HepG2 (cell line): Measurements from ENCODE around the gene CAMTA2. TPM values are rescaled to one million over a fixed set of nuclear protein-coding genes. Genes with fewer than 3 reads are reported as not detected.

Experiments used
- ARNTL ChIP-seq: sonication (generic); formaldehyde crosslinking; IDR thresholded peaks from 2 replicates; pipeline ENCODE4 v1.4.0; 2020; ENCODE audit warnings: mild to moderate bottlenecking, missing genetic modification reagents
- EED ChIP-seq: sonication (generic); formaldehyde crosslinking; IDR thresholded peaks from 2 replicates; pipeline ENCODE4 v1.5.0; 2020; ENCODE audit warnings: mild to moderate bottlenecking, missing genetic modification reagents
- ELF3 ChIP-seq: IDR thresholded peaks from 2 replicates; pipeline ENCODE4 v1.6.1; 2016; ENCODE audit warnings: missing genetic modification reagents, missing compliant biosample characterization
- ELK4 ChIP-seq: sonication (generic); formaldehyde crosslinking; IDR thresholded peaks from 2 replicates; pipeline ENCODE4 v1.9.0; 2021; ENCODE audit warnings: missing genetic modification reagents, borderline replicate concordance
- HNF4A ChIP-seq: sonication (generic); formaldehyde crosslinking; IDR thresholded peaks from 2 replicates; pipeline ENCODE4 v1.4.0; 2020; ENCODE audit warnings: missing genetic modification reagents
- IKZF1 ChIP-seq: fragments of 450-650 bp; IDR thresholded peaks from 2 replicates; pipeline ENCODE4 v1.7.1; 2016
- IKZF5 ChIP-seq: IDR thresholded peaks from 2 replicates; pipeline ENCODE4 v1.6.1; 2018; ENCODE audit warnings: missing genetic modification reagents, mild to moderate bottlenecking, missing compliant biosample characterization
- NR0B2 ChIP-seq: sonication (generic); formaldehyde crosslinking; IDR thresholded peaks from 2 replicates; pipeline ENCODE4 v1.4.0; 2020; ENCODE audit warnings: mild to moderate bottlenecking, missing genetic modification reagents
- PHB2 ChIP-seq: fragments of 450-650 bp; IDR thresholded peaks from 2 replicates; pipeline ENCODE4 v1.6.1; 2018; ENCODE audit not compliant: partially characterized antibody
- PHF8 ChIP-seq: sonication (generic); formaldehyde crosslinking; IDR thresholded peaks from 2 replicates; pipeline ENCODE4 v1.5.0; 2020; ENCODE audit warnings: missing genetic modification reagents
- POLR2AphosphoS2 ChIP-seq: IDR thresholded peaks from 2 replicates; pipeline ENCODE4 v1.6.1; 2011; ENCODE audit warnings: low read depth, low read length, improper control_type of control experiment
- SMAD3 ChIP-seq: sonication (generic); formaldehyde crosslinking; IDR thresholded peaks from 2 replicates; pipeline ENCODE4 v1.4.0; 2020; ENCODE audit warnings: missing genetic modification reagents
- ZNF12 ChIP-seq: sonication (generic); formaldehyde crosslinking; IDR thresholded peaks from 2 replicates; pipeline ENCODE4 v1.5.0; 2020; ENCODE audit warnings: missing genetic modification reagents
- ZNF121 ChIP-seq: sonication (generic); formaldehyde crosslinking; IDR thresholded peaks from 2 replicates; pipeline ENCODE4 v1.5.0; 2020; ENCODE audit warnings: mild to moderate bottlenecking, missing genetic modification reagents
- ZNF180 ChIP-seq: sonication (generic); formaldehyde crosslinking; IDR thresholded peaks from 2 replicates; pipeline ENCODE4 v1.4.0; 2020; ENCODE audit warnings: low read depth, missing genetic modification reagents, borderline replicate concordance
- ZNF292 ChIP-seq: sonication (generic); formaldehyde crosslinking; IDR thresholded peaks from 2 replicates; pipeline ENCODE4 v1.8.1; 2022; ENCODE audit warnings: mild to moderate bottlenecking, low read depth, missing genetic modification reagents, borderline replicate concordance
- ZNF350 ChIP-seq: sonication (generic); formaldehyde crosslinking; IDR thresholded peaks from 2 replicates; pipeline ENCODE4 v1.4.0; 2020; ENCODE audit warnings: mild to moderate bottlenecking, low read depth, missing genetic modification reagents, borderline replicate concordance
- ZNF44 ChIP-seq: sonication (generic); formaldehyde crosslinking; IDR thresholded peaks from 2 replicates; pipeline ENCODE4 v1.5.1; 2020; ENCODE audit warnings: mild to moderate bottlenecking, missing genetic modification reagents
- ZNF512B ChIP-seq: sonication (generic); formaldehyde crosslinking; IDR thresholded peaks from 2 replicates; pipeline ENCODE4 v1.5.1; 2020; ENCODE audit warnings: missing genetic modification reagents, mild to moderate bottlenecking, borderline replicate concordance
- ZNF550 ChIP-seq: sonication (generic); formaldehyde crosslinking; IDR thresholded peaks from 2 replicates; pipeline ENCODE4 v1.4.0; 2020; ENCODE audit warnings: mild to moderate bottlenecking, missing genetic modification reagents, borderline replicate concordance
- ZNF567 ChIP-seq: sonication (generic); formaldehyde crosslinking; IDR thresholded peaks from 2 replicates; pipeline ENCODE4 v1.8.1; 2023; ENCODE audit warnings: mild to moderate bottlenecking, missing genetic modification reagents, borderline replicate concordance
- ZNF576 ChIP-seq: sonication (generic); formaldehyde crosslinking; IDR thresholded peaks from 2 replicates; pipeline ENCODE4 v1.4.0; 2020; ENCODE audit warnings: mild to moderate bottlenecking, missing genetic modification reagents
- ZNF782 ChIP-seq: sonication (generic); formaldehyde crosslinking; IDR thresholded peaks from 2 replicates; pipeline ENCODE4 v1.4.0; 2020; ENCODE audit warnings: missing genetic modification reagents, mild to moderate bottlenecking, borderline replicate concordance
- ZSCAN21 ChIP-seq: sonication (generic); formaldehyde crosslinking; IDR thresholded peaks from 2 replicates; pipeline ENCODE4 v1.8.0; 2022; ENCODE audit warnings: mild to moderate bottlenecking, missing genetic modification reagents, moderate library complexity, borderline replicate concordance
- ZSCAN29 ChIP-seq: sonication (generic); formaldehyde crosslinking; conservative IDR thresholded peaks from 2 replicates; pipeline ENCODE4 v1.4.0; 2020; ENCODE audit warnings: mild to moderate bottlenecking, missing genetic modification reagents
- polyA plus RNA-seq, 8 experiments: library from polyadenylated mRNA; depleted of rRNA in 3 of 8; stranded (reverse) in 7 of 8; unstranded in 1 of 8; fragments of >200 nt; fragmentation: Illumina TruSeq in 4 of 8; extraction: Trizol in 4 of 8; gene quantifications; 2 replicates each; pipeline versions ENCODE4 v1.2.1 to v1.2.3, GENCODE V29; 2011 to 2016; ENCODE audit warnings: low read depth in 4 of 8, missing spikeins in 1 of 8, mixed read lengths in 1 of 8; ENCODE audit not compliant: insufficient read depth in 1 of 8
- total RNA-seq, 5 experiments: library from RNA; depleted of rRNA; stranded (reverse); fragments of >200 nt; fragmentation: Illumina TruSeq; extraction: Trizol; gene quantifications; 2 replicates each; pipeline ENCODE4 v1.2.3, GENCODE V29; 2016; ENCODE audit warnings: low read depth in 1 of 5

CAMTA2 gene
- total and polyA plus RNA-seq, 2 of the 13 experiments (the other 11 are each of a cell fraction or from before 2014, with no cell fraction given) = 4.1 to 7.1 TPM

GRCh38 chr17:4948166-4948930, 39.1 kb downstream of the CAMTA2 start, which contains the start of gene PFN1 (continued):
- no peak; the same call in 1 of the 2 replicates for TF ChIP-seq NR0B2 (CRISPR knock-in tag)
- TF ChIP-seq EED = no peak
- no peak for TF ChIP-seq ELK4
- TF ChIP-seq ZNF567 (CRISPR knock-in tag) = 0 out of 2 replicates have a peak, but pooled peaks have one; percentile 23
- no peak for TF ChIP-seq ZNF44 (CRISPR knock-in tag)
- peak; percentile 87 for TF ChIP-seq ELF3 (CRISPR knock-in tag)
- TF ChIP-seq ZNF782 (CRISPR knock-in tag) = no peak
- no peak; the same call in 1 of the 2 replicates for TF ChIP-seq ZNF350 (CRISPR knock-in tag)
- TF ChIP-seq POLR2AphosphoS2 = no peak
- no peak for TF ChIP-seq SMAD3 (CRISPR knock-in tag)
- TF ChIP-seq ZNF180 (CRISPR knock-in tag) = no peak
- peak; percentile 69 for TF ChIP-seq PHF8 (CRISPR knock-in tag)
- no peak for TF ChIP-seq IKZF5 (CRISPR knock-in tag)
- TF ChIP-seq HNF4A (CRISPR knock-in tag) = no peak
- no peak for TF ChIP-seq IKZF1
- no peak for TF ChIP-seq ZNF12
- TF ChIP-seq PHB2 = no peak
- no peak; the same call in 1 of the 2 replicates for TF ChIP-seq ARNTL (CRISPR knock-in tag)
- TF ChIP-seq ZSCAN21 = no peak; the same call in 1 of the 2 replicates
- TF ChIP-seq ZSCAN29 (CRISPR knock-in tag) = no peak
- no peak for TF ChIP-seq ZNF121 (CRISPR knock-in tag)
- TF ChIP-seq ZNF576 (CRISPR knock-in tag) = no peak
- TF ChIP-seq ZNF512B (CRISPR knock-in tag) = no peak
- no peak for TF ChIP-seq ZNF292
- no peak; the same call in 1 of the 2 replicates for TF ChIP-seq ZNF550 (CRISPR knock-in tag)
